IPS-18c (cell line): Measurements from ENCODE around the gene SYNJ1.
A peak's percentile ranks its signal among the peaks of the same experiment; 100 is the strongest.

Experiments used
- H3K4me3 ChIP-seq: 2 replicates; pipeline ENCODE4 v1.7.0; 2013; ENCODE audit warnings: low read depth, mild to moderate bottlenecking, low read length, moderate library complexity; ENCODE audit not compliant: insufficient read depth
- H3K9me3 ChIP-seq: one replicate; pipeline ENCODE4 v1.6.1; 2013; ENCODE audit warnings: mild to moderate bottlenecking, low read length, moderate library complexity; ENCODE audit not compliant: control insufficient read depth, insufficient read depth

SYNJ1 gene

DNA sequence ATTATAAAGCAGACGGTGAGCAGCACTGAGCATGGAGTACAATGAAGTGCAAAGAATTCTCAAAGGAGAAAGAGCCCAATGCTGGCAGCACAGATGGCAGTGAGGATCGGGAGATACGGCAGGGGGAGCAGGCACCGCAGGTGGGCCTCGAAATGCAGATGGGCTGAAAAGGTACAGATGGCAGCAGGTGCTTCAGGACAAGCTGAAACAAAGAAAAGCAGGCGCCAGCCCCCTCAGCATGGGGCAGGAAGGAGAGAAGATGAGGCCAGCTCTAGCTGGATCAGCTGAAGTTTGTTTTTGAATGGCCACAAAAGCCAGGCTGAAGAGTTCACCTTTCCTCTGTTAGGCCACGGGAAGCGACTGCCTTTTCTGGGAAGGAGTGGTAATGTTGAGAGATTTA is 123.3 kb downstream of the SYNJ1 start:
- peak overlapping the region; percentile 0 for H3K4me3 ChIP-seq
- no peaks in the 10 kb centered on the region for H3K9me3 ChIP-seq

DNA sequence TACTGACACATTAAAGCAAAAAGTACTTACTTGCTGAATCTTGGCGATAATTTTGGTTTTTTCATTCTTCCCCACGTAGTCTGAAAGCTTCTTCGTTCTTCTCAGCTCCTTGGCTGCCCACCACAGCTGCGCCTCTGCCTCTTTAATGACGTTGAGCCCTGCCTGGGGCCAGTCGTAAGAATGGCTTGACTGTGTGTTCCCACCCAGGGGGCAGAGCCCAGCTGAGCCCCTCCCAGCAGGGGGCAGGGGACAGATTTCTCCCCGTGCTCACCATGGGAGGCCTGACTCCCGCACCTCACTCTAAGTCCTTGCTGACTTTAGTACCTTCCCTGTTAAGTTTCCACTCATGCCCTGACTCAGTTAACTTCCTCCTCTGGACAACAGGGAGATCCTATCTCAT is 124.7 kb downstream of the SYNJ1 start:
- no peaks in the 10 kb centered on the region for H3K9me3 ChIP-seq
- H3K4me3 ChIP-seq, result no peak overlapping the region

DNA sequence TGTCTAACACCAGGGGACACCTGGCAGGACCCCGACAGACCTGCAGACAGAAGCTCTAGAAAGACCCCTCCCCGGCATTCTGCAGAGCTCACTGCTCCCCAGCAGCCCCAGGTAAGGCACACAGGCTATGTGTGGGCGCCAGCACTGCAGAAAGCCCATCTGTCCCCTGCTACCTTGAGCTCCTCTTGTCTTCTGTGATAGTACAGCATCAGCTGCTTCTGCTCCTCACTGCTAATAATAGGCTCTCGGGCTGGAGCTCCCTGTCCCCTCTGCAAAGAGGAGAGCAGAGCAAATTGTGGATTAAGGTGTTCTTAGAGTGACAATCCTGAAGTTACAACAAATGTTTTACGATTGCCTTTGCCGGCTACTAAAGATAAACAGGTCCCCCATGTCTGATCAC is 125.7 kb downstream of the SYNJ1 start:
- H3K4me3 ChIP-seq, result no peak overlapping the region
- no peaks in the 10 kb centered on the region for H3K9me3 ChIP-seq

DNA sequence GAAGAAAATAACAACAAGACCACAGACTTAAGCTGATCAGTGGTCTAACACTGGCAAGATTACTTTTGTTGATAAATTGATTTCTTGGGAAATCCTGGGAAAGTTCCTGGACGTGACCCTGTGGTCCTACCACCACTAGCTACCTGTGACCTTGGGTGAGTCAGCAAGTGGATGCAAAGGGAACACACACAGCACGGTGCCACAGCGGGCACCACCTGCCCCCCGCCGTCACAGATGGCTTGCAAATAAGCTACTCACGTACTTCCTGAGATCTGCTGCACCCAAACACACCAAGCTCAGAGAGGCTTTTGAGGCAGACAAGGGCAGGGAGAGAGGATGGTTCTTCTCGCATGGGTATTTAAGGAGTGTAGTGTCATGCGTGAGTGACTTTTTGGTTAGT is 128.3 kb downstream of the SYNJ1 start:
- Histone ChIP-seq H3K4me3 (no peak overlapping the region), H3K9me3 (no peaks in the 10 kb centered on the region)

DNA sequence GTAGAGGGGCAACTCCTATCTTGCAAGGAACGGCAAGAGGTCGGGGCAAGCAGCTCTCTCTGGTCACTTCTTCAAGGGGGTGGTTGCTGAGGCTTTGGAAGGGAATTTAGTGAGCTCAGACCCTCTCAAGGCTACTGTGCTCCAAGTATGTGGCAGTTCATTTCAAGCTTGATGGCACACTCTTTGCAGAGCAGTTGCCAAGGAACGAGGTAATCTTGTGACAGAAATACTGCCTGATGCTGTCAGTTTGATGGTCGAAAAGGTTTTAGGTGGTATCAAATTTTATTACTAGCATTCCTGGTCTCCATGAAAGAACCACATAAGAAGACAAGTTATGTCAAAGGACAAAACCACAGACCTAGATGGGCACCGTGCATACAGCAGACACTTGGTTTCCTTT is 128.7 kb downstream of the SYNJ1 start:
- no peaks in the 10 kb centered on the region for H3K9me3 ChIP-seq
- no peak overlapping the region for H3K4me3 ChIP-seq

DNA sequence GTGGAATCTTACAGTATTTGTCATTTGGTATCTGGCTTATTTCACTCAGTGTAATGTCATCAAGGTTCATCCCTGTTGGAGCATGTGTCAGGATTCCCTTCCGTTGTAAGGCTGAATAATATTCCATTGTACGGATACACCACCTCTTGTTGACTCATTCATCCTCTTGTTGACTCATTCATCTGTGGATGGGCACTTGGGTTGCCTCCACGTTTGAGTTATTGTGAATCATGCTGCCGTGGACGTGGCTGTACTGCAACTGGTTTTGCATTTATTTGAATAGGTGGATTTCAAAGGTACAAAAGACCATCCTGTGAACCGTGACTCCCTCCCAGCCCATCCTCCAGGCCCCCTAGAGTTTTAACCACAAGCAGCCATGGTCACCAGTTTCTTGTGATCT is 130.6 kb downstream of the SYNJ1 start:
- no peaks in the 10 kb centered on the region for H3K9me3 ChIP-seq
- no peak overlapping the region for H3K4me3 ChIP-seq

DNA sequence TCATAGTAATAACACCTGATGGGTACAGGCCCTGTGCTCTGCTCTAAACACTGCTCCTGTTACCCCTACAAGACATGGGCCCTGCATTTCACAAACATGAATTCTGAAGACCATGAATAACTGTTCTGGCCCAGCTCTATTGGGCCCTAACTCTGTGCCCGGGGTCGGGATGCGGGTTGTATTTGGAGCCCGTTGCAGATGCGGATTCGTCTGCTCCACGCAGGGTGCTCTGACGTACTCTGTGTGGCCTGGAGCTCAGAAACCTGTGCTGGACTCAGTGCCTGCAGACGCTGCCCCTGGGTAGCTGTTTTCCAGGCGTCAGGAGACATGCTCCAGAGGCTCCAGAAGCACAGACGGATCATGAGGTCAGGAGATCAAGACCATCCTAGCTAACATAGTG is 132.4 kb downstream of the SYNJ1 start:
- H3K9me3 ChIP-seq, result no peaks in the 10 kb centered on the region
- no peak overlapping the region for H3K4me3 ChIP-seq

DNA sequence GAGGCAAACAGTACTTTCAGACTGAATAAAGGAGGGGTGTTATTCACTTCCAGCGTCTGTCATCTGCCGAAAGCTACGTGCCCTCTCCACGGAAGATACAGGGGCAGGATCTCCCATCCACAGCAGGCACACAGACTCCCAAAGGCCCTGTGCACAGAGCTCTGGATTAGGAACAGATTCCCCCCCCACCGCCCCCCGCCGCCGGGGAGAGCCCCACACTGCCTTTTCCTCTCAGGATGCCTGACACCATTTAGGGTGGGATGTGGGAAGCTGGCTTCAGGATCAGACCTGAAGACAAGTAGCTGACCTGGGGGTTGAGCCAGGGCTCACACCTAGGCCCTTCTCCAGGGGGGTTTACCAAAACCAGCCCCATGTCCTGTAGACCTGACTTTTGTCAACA is 134.1 kb downstream of the SYNJ1 start:
- H3K4me3 ChIP-seq, result no peak overlapping the region

DNA sequence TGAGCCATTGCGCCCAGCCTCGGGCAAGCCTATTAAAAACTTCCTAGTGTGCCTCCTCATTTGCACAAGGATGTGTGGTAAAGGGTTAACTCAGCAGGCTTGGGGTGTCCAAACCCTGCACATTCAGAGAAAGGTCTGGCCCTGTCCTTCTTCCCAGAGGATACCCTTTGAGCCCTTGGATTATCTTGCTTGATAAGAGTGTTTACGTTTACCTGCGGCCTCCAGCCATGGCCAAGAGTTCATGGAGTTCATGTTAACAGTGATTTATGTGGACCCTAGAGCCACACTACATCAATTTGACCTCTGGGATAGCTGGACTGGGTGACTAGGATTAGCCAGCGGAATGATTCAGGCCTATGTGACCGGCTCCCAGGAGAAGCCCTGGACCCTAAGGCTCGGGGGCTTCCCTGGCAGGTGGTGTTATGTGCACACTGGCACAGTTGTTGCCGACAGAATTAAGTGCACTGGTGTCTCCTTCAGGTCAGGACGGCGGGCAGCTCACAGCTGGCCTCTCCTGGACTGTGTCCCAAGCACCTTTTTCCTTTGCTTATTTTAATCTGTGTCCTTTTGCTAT is 134.8 kb downstream of the SYNJ1 start:
- H3K9me3 ChIP-seq, result no peaks in the 10 kb centered on the region
- no peak overlapping the region for H3K4me3 ChIP-seq

More for the DNA sequence above, 134.1 kb downstream of the SYNJ1 start:
- no peaks in the 10 kb centered on the region for H3K9me3 ChIP-seq

DNA sequence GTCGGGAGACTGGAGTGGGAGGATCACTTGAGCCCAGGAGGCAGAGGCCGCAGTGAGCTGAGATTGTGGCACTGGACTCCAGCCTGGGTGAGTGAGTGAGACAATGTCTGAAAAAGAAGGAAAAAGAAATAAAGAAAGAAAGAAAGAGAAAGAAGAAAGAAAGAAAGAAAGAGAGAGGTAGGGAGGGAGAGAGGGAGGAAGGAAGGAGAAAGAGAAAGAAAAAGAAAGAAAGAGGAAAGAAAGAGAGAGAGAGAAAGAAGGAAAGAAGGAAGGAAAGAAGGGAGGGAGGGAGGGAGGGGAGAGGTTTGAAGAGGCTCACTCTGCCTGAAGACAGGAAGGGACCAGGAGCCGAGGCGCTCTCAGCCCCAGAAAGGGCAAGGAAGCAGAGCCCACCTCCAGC is 137.7 kb downstream of the SYNJ1 start:
- H3K4me3 ChIP-seq, result no peak overlapping the region
- peaks cover 3% of the 10 kb centered on the region for H3K9me3 ChIP-seq

DNA sequence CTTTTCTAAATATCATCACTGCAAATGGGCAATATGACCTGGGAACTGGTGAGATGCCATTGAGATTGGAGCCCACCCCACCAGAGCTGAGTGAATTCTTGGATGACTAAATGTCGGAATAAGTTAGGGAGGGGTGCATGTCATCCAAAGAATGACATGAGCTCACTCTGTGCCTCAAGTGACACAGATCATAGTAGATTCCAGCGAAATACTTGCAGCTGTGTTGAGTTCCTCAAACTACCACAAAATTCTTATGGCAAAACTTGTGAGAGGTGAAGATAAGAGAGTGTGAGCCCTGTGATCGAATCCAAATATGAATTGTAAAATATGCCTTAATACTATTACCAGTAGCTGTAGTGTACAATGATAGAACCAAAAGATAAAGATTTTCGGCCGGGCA is 140.2 kb downstream of the SYNJ1 start:
- no peak overlapping the region for H3K4me3 ChIP-seq
- H3K9me3 ChIP-seq, result peaks cover 3% of the 10 kb centered on the region

DNA sequence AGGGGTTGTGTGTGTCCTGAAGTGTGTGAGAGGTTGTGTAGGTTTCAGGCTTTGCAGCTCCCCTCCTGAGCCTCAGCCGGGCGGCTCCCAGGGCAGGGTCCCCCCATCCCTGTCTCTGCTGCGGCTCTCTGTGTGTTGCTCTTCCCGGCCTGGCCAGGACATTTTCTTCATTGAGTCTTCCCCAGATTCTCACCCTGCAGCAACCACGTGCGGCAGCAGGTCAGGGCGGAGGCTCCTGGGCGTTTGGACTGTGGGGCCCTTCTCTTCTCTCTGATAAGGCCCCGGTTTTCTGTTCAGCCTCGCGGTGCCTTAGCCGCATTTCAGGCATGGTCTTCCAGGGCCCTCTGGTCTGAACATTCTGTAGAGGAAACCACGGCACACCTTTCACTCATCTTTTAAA is 140.7 kb downstream of the SYNJ1 start:
- peaks cover 3% of the 10 kb centered on the region for H3K9me3 ChIP-seq
- H3K4me3 ChIP-seq, result no peak overlapping the region

DNA sequence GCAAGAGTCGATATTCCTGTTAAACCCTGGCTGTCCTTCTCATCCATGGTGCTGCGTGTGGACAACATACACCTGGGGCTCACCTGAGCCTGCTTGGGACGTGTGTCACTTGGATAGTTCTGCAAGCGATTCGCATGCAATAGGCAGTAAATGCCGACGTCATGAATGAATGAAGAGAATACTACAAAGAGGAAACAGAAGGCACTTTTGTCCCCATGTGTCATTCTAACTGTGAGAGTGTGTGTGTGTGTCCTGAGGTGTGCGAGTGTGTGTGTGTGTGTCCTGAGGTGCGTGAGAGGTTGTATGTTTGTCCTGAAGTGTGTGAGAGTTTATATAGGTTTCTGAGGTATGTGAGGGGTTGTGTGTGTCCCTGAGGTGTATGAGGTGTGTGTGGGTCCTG is 141.8 kb downstream of the SYNJ1 start:
- peaks cover 3% of the 10 kb centered on the region for H3K9me3 ChIP-seq

DNA sequence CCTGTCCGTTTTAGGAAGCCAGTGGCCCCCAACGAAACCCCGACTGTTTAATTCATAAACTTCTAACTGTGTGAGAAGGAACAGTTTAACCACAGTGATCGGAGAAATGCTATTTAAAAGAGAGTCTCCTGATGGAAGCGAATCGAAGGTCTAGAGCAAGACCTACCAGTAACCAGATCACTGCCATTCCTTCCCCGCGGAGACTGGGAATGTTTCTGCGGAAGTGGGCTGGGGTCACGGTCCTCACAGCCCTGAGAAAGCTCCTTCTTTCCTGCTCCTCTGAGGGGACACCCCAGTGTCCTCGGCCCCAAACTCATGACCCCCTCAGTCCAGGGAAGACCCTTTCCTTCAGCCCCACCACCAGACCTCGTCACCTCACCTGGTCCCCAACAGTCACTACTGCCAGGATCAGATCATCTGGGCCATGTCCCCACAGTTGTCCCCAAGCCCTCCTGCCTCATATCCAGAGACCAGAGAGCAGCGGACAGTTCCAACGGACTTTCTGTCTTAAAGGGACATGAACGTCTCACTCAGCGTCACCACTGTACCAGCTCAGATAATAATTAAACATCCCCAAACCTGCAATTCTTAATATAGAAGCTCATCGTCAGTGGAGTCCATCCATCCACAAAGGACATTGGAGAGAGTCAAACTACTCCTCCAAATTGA is 142.6 kb downstream of the SYNJ1 start, which contains the start of gene TCP10L:
TCP10L (minus strand) TSS at position 482 of the 669 bp plus-strand sequence. CDS start 1,219 bp downstream, outside the sequence.
- no peak within 1 kb of the TSS for H3K4me3 ChIP-seq
- H3K9me3 ChIP-seq, result peaks cover 3% of the 10 kb centered on the region

More for the DNA sequence above, 141.8 kb downstream of the SYNJ1 start:
- no peak overlapping the region for H3K4me3 ChIP-seq

DNA sequence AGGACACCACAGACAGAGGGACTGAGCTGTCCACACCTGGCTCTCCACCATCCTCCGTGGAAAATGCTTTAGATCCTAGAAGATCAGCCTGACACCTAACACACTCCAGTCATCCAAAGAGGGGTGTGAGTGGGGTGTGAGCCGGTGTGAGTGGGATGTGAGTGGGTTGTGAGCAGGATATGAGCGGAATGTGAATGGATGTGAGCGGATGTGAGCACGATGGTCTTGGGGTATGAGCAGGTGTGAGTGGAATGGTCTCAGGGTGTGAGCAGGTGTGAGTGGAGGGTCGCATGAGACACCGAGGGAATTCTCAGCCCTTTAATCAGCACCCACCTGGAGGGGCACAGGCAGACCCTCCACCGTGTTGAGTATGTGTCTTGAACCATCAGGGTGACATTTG is 143.3 kb downstream of the SYNJ1 start:
- Histone ChIP-seq H3K9me3 (peaks cover 3% of the 10 kb centered on the region), H3K4me3 (no peak overlapping the region)

DNA sequence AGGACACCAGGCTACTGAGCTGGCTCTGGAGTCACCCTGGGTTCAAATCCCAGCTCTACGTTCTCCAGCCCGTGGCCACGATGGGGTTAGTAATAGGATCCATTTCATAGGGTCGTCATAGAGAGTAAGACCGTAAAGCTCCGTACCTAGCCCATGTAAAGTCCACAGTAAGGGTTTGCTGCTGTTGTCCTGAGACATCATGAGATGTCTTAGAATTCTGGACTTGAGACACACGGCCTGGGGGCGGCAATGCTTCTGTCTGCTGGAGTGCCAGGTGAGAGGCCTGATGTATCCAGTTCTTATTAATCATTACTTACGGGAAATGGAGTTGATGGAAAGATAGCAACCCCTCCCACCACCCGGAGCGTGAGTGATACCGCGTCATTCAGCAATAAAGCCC is 146.1 kb downstream of the SYNJ1 start:
- no peak overlapping the region for H3K4me3 ChIP-seq
- H3K9me3 ChIP-seq, result no peaks in the 10 kb centered on the region

DNA sequence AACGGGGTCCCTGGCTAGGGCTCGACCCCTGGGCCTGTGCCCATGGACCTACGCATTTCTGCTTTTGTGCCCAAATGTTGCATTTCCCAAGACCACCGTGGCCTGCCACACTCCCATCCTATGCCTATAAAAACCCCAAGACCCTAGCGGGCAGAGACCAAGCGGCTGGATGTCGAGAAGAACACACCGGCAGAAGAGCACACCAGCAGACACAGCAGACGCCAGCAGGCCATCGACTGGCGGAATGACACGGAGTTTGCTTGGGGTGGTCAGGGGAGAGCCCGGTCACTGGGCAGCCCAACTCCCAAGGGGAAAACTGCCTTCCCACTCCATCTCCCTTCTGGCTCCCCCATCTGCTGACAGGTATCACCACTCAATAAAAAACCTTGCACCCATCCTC is 146.9 kb downstream of the SYNJ1 start:
- H3K4me3 ChIP-seq, result no peak overlapping the region
- H3K9me3 ChIP-seq, result no peaks in the 10 kb centered on the region
